HG03159 (cell line): ENCODE data around the gene PRKCE.

Source experiments
- ATAC-seq: cut with Tn5 transposase; IDR thresholded peaks from one replicate; pipeline ENCODE4 v1.9.1; 2021; ENCODE audit warnings: mild to moderate bottlenecking, moderate library complexity; ENCODE audit not compliant: unreplicated experiment

Gene PRKCE

DNA sequence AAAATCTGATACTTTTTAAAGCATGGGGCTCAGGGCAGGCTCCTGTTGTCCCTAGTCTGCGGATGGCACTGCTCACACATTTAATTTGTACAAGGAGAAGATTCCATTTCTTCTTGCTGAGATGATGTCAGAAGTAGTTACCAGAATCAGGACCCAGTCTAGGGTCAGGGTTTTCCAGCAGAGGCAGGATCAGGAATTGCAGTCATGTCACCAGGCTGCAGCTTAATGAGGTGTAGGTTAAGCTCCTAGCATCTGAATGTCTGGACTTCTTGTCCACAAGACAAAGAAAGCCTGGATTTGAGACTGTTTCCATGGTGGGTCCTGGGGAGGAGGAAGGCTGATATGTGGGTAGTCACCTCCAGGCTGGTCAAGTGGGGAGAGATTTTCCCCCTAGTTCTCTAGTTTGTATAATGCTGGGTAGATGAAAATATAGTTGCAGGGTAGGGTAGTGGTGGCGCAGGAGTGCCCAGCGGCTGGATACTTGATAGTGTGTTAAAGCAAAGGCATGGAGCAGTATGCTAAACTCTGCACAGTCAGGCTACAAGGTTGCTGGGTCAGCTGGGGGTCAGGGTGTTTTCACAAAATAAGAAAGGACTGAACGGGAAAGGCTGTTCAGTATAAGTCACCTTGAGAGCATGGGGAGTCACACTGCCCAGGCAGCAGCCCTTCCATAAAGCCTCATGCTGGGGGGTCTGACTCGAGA lies 148.4 kb downstream of the PRKCE start:
- ATAC-seq, result no peak

DNA sequence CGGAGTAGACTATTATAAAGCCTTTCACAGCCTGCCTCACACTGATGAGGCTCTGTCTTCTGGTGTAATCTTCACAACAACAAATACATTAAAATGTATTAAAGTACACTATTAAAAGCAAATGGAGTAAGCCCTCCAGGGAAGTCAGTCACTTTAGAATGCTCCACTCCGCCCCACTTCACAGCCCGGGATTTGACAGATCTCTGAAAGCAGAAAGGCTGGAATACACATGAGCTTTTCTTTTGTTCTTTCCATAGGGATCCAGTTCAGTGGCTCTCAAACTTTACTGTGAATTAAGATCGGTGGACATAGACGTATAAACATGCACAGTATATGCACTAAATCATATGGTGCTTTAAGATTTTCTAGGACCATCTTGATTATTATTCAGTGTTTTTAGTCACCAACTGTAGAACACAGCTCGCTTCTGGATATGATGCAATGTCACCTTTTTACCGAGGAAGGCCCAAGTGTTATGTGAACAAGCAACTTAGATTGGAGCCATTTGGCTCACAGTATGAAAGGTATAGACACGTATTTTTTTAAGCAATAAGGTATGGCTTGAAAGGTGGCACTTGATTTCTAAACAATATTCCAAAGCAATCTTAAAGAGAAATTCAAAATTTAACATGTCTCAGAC lies 151.1 kb downstream of the PRKCE start:
- ATAC-seq, result no peak

DNA sequence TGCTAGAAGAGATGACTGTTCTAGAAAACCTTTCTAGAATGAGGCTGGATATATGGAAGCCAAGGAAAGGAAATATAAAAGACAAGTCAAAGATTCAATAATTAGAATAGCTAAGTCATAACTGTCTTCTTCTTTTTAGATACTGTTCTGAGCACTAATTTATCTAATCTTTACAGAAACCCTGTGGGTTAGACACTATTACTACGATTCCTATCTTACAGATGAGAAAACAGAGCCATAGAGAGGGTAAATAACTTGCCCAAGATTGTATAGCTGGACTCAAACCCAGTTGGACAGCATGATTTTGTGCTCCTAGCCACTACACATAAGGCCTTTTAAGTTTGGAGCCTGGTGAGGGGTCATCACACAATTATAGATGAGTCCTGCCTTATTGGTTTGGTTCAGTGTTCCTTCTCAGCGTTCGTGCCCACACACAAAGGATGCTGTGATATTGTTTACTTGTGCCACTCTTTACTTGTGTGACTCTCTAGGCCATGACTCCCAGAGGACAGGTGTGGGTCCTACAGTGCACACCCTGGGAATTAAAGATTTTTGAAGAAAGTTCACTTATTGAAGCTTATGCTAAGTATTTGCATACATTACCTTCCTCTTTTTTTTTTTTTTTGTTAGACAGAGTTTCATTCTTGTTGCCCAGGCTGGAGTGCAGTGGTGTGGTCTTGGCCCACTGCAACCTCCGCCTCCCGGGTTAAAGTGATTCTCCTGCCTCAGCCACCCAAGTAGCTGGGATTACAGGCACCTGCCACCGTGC lies 153.7 kb downstream of the PRKCE start:
- no peak for ATAC-seq

DNA sequence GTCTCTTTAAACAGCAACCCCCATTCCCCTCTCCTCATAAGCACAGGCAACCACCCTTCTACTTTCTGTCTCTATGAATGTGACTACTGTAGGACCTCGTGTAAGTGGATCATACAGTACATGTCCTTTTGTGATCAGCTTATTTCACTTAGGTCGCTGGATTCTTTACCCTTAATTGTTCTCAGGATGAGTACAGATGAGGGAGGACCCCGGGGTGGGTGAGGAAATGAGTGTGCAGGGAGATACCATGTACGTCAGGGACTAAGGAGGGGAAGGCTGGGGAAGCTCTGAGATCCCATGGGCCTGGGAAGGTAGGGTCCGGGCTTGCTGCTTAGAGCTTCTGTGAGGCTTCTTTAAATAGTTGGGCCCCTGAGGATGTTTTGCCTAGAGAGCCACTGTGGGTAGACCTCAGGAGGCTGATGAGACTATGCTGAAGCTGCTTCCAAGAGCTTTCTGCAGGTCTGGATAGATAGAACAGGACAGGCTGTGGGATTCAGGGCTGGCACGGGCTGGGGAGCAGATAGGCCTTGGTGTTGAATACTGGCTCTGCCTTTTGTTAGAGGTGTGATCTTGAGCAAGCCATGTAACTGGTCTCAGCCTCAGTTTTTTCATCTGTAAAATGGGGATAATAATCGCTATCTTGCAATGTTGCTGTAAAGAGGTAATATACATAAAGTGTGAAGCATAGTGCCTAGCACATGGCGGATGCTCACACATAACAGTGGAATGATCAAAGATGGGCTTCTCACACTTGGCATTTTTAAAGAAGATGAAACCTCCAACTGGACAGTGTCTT lies 155.3 kb downstream of the PRKCE start:
- no peak for ATAC-seq

DNA sequence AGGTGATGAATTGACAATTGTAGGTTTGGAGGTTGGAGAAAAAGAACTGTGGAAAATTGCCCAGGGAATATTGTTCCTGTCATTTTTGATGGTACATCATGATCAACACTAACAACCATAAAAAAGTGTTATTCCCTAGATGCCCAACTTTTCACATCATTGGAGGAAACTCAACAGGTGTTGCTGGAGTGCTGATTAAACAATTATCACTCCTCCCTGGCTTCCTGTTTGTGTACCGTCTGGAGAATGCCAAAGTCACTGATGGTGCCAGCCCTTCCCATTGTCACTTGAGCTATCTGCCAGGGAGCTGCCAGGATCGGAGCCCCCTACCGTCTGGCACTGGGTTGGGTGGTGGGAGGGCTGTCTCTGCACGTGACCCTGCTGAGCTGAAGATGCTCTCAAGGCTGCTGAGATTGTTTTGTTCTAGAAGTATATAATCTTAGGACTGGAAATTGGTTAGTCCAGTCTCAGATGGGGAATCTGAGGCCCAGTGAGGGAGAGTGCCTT lies 156.9 kb downstream of the PRKCE start:
- no peak for ATAC-seq

DNA sequence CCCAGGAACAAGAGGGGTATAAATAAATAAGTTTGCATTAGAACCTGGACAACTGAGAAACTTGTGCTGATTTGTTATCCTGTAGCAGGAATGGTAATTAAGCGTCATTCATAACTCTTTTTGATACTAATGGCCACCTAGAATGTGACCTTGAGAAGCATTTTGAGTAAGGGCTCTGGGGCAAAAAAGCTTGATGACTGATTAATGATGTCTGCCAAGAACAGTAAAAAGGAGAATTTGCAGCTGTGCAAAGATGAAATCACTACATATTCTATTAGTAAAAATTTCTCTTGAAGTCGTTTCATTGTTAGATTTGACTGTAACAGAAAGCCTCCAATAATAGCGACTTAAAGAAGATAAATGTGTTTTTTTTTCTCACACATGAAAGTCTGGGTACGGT lies 157.7 kb downstream of the PRKCE start:
- no peak for ATAC-seq

DNA sequence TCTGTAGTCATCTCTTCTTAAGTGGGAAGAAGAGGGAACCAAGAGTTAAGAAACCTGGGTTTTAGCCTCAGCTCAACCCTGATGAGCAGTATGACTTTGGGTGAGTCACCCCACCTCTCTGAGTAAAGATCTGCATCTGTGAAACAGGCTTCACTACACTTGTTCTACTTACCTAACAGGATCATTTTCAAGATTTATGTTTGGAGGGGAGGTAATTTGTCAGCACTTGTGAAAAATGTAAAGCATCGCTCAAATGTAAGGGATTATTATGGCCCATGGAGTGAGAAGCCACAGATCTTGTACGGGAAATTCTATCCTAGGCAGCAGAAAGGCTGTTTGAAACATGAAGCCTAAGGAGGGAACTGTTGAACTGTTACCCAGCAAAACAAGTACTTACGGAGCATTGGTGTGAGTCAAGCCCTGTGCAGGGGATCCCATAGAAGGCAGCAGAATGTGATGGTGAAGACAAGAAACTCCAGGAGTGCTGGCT lies 160.6 kb downstream of the PRKCE start:
- no peak for ATAC-seq

DNA sequence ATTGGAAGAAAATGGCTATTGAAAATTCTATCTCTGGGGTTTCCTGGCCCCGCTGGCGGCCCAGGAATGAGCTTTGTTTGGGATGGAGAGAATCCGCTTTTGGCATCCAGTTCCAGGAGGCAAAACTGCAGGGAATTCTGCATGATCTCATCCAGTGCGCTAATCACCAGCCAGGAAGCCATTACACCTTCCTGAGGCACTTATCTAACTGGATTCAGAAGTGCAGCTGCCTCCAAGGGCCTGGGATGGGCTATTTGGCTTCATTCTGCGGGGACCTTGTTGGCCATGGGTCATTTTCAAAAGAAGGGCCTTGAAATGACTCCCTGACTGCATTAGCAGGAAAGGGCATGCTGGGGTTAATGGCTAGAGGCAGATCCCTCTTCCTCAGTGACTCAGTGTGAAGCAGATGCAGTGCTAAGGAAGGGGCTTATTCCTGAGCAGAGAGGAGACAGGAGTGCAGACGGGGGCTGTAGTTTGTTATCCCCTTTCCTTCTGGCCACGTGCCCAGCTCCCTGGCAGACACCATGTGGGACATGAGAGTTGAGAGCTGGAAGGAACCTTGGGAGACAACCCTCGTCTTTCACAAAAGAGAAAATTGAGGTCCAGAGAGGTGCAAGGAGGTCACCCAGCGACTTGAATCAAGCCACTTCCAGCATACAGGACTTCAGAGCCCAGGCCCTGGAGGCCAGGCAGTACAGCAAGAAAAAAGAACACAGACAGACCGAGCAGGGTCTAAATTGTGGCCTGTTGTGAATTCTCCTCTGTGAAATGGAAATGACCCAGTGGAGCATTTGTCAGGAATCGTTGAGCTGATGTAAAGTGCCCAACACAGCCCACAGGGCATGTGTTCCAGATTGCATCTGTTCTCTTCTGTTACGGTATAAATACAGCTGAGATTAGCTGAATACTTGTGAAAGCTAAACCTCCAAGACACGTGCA lies 161.8 kb downstream of the PRKCE start:
- ATAC-seq, result no peak

DNA sequence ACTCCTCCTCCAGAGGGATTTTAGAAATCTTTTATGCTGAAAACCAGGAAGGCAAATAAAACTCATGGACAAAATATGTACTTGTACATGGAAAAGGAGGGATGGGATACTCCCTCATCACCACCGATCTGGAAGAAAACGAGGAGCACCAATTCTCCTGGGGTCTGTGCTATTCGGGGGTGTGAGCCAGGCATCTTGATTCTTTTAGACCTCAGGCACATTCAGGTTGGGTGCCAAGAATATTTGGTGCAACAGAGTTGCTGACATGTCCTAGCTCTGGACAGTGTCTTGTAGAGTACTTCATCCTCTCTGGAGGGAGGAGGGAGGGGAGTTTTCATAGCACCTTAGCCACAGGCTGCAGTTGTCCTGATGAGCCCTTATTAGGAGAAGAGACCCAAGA lies 163.0 kb downstream of the PRKCE start:
- ATAC-seq, result no peak

DNA sequence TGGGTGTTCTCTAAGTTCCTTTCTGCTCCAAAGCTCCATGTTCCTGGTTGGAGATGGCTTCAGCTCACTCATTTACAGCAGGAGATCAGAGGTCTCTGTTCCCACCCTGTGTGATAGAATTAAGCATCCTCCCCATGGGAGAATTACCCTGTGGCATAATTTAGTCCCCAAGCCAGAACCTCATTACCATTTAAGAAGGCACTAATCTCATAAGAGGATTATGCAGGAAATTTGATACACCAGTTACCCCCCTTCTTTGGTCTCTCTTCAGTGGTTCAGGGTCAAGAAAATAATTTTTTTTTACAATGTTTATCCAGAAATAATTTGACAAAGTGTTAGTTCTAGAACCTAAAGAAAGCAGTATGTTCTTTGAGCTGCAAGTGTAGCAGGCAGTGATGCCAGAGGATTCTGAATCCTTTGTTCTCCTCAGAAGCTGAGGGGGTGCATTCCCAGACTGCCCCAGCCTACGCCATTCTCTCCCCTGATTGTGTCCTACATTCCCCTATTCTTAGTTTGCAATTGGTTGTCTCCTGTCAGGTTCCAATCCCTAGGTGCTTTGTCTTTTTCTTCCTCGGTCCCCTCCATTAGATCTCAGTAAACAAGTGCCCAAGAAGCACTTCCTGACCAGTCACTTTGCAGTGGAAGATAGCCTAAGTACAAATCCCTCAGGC lies 163.6 kb downstream of the PRKCE start:
- no peak for ATAC-seq

DNA sequence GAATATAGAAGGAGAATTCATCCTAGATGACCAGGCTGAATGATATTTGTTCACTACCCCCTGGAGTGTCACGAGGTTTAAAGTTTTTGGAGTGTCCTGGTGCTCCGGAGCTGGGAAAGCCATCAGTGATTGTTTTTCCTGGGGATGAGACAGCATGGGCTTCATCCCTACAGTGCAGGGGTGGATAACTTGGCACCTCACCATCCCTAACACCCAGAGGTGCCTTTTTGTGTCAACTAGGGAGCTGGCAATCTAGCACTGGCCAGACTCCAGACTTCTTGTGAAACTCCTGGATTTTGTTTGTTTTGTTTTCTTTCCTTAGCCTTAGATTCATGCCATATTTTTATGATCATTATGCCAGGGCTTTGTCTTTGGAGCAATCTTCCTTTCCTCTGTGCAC lies 164.8 kb downstream of the PRKCE start:
- ATAC-seq, result no peak

DNA sequence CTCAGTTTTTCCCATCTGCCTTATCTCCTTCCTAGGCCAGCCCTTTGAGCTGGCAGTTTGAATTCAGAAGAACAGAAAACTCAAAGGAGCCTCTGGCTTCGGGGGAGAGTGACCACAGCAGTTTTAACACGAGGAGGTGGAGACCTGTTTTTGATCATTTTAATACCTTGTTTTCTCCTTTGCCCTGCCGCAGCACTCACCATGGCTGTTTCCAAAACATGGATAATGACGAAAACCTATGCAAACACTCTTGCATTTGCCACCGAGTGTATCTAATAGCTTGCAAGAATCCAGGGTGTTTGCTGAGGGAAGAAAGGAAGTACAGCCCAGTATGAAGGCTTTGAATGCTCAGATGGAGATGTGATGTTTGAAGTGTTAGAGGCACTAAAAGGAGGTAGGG lies 167.1 kb downstream of the PRKCE start:
- ATAC-seq, result no peak

DNA sequence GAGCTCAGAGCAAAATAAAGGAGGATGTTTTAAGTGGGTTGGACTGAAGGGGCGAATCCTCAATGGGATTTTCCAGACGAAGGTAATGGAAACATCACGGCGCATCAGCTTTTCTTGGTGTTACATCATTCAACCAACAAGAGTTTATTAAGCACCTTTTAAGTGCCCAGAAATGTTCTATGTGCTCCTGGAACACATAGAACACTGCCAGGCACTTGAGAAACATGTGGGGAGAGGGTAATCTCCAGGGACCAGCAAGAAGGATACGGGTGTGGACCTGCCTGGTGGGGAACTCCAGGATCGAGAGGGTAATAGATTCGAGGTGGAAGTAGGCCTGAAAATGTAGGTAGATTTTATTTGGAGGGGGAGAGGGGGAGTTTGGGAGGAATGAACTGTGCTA lies 168.6 kb downstream of the PRKCE start:
- no peak for ATAC-seq

DNA sequence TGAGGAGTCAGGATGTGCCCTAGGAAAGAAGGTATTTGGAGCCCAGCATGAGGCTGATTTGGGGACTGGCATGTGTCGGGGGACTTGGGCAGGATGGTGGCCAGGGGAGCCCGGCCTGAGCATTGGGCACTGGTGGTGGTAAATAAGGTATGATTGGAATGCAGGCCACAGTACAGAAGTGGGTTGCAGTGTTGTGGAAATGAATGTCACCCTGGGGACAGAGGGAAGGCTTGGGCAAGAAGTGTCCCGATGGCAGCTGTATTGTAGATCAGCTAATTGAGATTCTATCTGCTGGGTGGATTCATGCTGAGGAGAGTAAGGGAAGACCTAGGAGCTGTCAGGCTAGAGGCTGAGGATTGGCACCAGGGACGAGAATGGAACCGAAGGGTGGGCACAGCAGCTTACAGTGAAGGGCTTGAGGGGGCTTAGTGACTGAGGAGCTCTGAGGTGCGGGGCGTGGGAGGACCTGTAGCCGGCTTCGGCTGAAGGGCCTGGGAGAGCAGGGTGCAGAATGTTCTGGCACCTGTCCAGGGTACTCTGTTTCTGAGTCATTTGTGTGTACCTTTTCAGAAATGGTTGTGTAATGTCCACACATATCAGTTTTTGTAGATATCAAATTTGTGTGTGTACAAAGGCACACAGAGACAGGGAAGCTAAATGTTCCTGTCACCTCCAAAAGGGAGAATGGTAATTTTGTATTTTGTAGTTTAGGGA lies 170.2 kb downstream of the PRKCE start:
- no peak for ATAC-seq

DNA sequence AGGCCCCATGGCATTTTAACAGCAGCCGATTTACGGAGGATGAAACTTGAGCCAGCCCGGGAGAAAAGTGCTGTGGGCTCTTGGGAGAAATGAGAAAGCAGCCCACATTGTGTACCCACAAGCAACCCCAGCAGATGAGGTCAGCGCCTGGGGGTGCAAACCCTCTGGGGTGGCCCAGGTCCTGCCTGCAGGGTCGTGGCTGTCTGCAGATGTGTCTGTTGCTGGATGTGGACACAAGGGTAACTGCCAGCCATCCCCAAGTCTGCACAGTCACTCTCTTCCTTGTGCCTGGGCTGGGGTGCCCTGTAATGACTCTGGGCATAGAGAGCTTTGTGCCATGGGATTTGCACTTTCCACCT lies 170.8 kb downstream of the PRKCE start:
- no peak for ATAC-seq

DNA sequence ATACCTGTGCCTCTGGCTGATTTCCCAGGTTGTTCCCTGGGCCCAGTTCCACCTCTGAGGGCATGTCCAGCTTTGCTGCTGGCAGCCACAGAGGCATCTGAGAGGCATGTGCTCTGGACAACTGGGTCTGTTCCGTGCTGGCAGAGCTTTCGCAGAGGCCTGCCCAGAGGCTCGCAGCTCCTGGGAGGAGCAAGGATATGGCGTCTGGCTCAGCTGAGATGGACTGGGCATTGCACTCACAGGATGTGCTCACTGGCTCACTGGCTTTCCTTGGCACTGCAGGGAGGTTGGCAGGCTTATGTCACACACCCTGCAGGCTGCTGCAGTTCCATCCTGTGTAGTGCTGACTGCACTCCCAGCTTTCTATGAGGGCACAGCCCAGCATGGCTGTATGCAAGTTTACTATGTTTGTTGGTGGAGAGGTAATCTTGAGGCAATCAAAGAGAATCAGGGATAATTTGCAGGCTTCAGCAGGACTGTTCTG lies 172.3 kb downstream of the PRKCE start:
- no peak for ATAC-seq

DNA sequence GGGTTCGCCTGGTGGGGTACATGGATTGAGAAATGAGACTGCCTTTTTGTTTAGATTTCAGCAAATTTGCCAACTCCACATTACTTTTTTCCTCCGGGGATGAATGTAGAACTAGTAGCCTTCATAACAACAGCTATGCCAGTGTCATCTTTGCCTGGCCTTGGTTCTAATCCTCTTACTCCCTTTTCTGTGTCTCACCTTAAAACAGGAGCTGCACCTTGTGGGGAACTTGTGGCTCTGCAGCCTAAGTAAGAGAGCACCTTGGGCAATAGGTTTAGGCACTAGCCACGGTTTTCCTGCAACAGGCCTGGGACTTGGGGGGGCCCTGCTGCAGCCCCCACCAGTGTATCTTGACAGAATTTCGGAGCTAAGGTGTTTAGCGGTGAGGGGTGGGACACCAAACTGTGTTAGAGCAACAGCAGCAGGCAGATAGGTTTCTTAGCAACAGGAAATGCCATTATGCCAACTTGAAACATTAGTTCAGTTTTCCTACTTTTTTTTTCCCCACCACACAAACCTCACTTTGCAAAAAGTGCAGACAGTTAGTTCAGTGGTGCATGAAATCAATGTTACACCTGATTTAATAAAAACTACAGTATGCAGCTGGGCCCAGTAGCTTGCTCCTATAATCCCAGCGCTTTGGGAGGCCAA lies 173.7 kb downstream of the PRKCE start:
- ATAC-seq, result no peak

DNA sequence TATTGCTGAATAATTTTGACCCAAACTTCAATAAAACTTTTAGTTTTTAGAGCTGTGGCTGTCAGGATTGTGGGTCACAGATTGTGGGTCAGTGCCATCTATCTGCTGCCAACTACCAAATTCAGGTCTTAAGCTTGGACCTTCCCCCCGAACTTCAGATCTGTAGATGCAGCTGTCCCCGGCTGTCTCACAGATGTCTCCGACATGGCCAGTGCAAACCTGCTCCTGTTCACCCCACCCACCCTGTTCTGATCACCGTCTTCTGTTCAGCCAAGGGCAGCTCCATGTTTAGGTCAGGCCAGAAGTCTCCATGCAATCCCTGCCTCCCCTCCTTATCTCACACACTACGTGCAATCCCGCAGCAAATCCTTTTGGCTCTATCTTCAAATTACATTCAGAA lies 175.0 kb downstream of the PRKCE start:
- no peak for ATAC-seq
